Measurements from ENCODE around the gene MACROD2.

Gene MACROD2

GRCh38 chr20:14647016-14647415 is 651.7 kb downstream of the MACROD2 start:
- no peak for DNase-seq (ENCODE audit: low read depth)

- DNase-seq (ENCODE audit: low read depth), result no peak
Observed at GRCh38 chr20:14649662-14650061, 654.3 kb downstream of the MACROD2 start.

GRCh38 chr20:14657266-14658005 is 662.1 kb downstream of the MACROD2 start:
- no peak for DNase-seq (ENCODE audit: low read depth)

- no peak for DNase-seq (ENCODE audit: low read depth)
Observed at GRCh38 chr20:14664101-14664500, 668.8 kb downstream of the MACROD2 start.

GRCh38 chr20:14666696-14667095 is 671.4 kb downstream of the MACROD2 start:
- no peak for DNase-seq (ENCODE audit: low read depth)

GRCh38 chr20:14667226-14667625 is 671.9 kb downstream of the MACROD2 start:
- DNase-seq (ENCODE audit: low read depth), result no peak

GRCh38 chr20:14672066-14672465 is 676.8 kb downstream of the MACROD2 start:
- DNase-seq (ENCODE audit: low read depth), result no peak

- DNase-seq (ENCODE audit: low read depth), result no peak
Observed at GRCh38 chr20:14673164-14673563, 677.8 kb downstream of the MACROD2 start.

GRCh38 chr20:14677455-14677854 is 682.1 kb downstream of the MACROD2 start:
- DNase-seq (ENCODE audit: low read depth), result no peak

- no peak for DNase-seq (ENCODE audit: low read depth)
Observed at GRCh38 chr20:14685183-14685582, 689.9 kb downstream of the MACROD2 start.

- no peak for DNase-seq (ENCODE audit: low read depth)
Observed at GRCh38 chr20:14687313-14687712, 692.0 kb downstream of the MACROD2 start.

- no peak for DNase-seq (ENCODE audit: low read depth)
Observed at GRCh38 chr20:14688005-14688404, 692.7 kb downstream of the MACROD2 start.

- no peak for DNase-seq (ENCODE audit: low read depth)
Observed at GRCh38 chr20:14691994-14692393, 696.7 kb downstream of the MACROD2 start.

GRCh38 chr20:14696478-14696877 is 701.2 kb downstream of the MACROD2 start:
- DNase-seq (ENCODE audit: low read depth), result no peak

GRCh38 chr20:14696937-14697336 is 701.6 kb downstream of the MACROD2 start:
- no peak for DNase-seq (ENCODE audit: low read depth)

- no peak for DNase-seq (ENCODE audit: low read depth)
Observed at GRCh38 chr20:14698125-14698524, 702.8 kb downstream of the MACROD2 start.

- DNase-seq (ENCODE audit: low read depth), result no peak
Observed at GRCh38 chr20:14698605-14699373, 703.5 kb downstream of the MACROD2 start.

GRCh38 chr20:14700639-14700960 is 705.3 kb downstream of the MACROD2 start:
- DNase-seq (ENCODE audit: low read depth), result no peak

- DNase-seq (ENCODE audit: low read depth), result no peak
Observed at GRCh38 chr20:14701326-14701725, 706.0 kb downstream of the MACROD2 start.

GRCh38 chr20:14706555-14706954 is 711.2 kb downstream of the MACROD2 start:
- no peak for DNase-seq (ENCODE audit: low read depth)

- no peak for DNase-seq (ENCODE audit: low read depth)
Observed at GRCh38 chr20:14707026-14707680, 711.8 kb downstream of the MACROD2 start.

- no peak for DNase-seq (ENCODE audit: low read depth)
Observed at GRCh38 chr20:14707865-14708596, 712.7 kb downstream of the MACROD2 start.

Measured in activated T-helper 1 cell treated with Interleukin-2 at 50 U/mL for 16 hours (primary cell).